Sigmoid colon (tissue), 3 donors: ENCODE measurements around the gene ZNF614.

Experiments
- POLR2A ChIP-seq, 2 donors: fragments of 450-650 bp; IDR thresholded peaks; one replicate each; pipeline ENCODE4 v1.6.1; 2016; ENCODE audit warnings: antibody characterized with exemption in 2 of 2, mild to moderate bottlenecking in 2 of 2, moderate library complexity in 2 of 2
- TF ChIP-seq, protein P1 (sequence below), 4 experiments: fragments of 450-650 bp in 3 of 4; fragments of 200-600 bp in 1 of 4; IDR thresholded peaks; one replicate each; pipeline ENCODE4 v1.5.1; 2016 to 2019; ENCODE audit warnings: antibody characterized with exemption in 4 of 4, mild to moderate bottlenecking in 3 of 4, moderate library complexity in 2 of 4

DNA sequence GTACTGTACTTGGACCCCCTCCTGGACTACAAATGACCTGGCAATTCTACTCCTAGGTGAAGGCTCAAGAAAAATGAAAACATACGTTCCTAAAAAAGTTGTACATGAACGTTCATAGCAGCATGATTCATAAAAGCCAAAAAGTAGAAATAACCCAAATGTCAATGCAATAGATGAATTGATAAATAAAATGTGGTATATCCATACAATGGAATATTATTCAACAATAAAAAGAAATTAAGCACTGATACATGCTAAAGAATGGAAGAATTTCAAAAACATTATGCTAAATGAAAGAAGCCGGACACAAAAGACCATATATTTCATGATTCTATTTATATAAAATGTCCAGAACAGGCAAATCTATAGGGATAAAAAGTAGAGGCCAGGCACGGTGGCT, 11.0 kb upstream of the ZNF614 start:
- TF ChIP-seq, protein P1, sequence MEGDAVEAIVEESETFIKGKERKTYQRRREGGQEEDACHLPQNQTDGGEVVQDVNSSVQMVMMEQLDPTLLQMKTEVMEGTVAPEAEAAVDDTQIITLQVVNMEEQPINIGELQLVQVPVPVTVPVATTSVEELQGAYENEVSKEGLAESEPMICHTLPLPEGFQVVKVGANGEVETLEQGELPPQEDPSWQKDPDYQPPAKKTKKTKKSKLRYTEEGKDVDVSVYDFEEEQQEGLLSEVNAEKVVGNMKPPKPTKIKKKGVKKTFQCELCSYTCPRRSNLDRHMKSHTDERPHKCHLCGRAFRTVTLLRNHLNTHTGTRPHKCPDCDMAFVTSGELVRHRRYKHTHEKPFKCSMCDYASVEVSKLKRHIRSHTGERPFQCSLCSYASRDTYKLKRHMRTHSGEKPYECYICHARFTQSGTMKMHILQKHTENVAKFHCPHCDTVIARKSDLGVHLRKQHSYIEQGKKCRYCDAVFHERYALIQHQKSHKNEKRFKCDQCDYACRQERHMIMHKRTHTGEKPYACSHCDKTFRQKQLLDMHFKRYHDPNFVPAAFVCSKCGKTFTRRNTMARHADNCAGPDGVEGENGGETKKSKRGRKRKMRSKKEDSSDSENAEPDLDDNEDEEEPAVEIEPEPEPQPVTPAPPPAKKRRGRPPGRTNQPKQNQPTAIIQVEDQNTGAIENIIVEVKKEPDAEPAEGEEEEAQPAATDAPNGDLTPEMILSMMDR (IDR thresholded peaks at IDR 0.05) = no peak
- TF ChIP-seq POLR2A (IDR thresholded peaks at IDR 0.05) = no peak
